HG03439 (cell line): ENCODE measurements around the gene UBTD1.

Experiments
- ATAC-seq: cut with Tn5 transposase; IDR thresholded peaks from one replicate; pipeline ENCODE4 v1.9.1; 2021; ENCODE audit warnings: mild to moderate bottlenecking, moderate library complexity; ENCODE audit not compliant: unreplicated experiment

Gene UBTD1

GRCh38 chr10:97607095-97607636 lies 108.4 kb downstream of the UBTD1 start:
- no peak for ATAC-seq

DNA sequence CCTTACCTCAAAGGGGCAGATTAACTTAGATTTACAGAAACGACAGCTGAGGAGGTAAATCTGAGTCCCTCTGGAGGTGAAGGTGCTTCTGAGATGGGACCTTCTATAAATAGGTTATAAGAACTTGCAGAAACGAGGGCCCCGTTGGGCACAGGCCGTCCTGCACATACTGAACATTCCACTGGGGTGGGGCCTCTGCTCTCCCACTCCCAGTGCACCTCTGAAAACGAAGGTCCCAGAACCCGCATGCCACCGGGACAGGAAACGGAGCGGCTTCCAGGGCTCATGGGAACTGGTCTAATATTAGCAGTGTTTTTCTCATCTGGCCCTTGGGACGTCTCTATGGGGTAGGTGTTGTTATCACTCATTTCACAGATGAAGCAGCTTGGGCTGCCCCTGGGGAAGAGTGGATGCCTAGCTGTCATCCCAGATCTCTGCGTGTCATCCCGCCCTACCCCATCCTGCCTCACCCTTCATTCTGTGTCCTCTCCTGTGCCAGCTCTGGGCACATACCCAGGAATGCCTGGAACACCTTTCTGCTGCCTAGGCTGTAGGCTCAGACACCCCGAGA lies 110.4 kb downstream of the UBTD1 start:
- ATAC-seq, result no peak

DNA sequence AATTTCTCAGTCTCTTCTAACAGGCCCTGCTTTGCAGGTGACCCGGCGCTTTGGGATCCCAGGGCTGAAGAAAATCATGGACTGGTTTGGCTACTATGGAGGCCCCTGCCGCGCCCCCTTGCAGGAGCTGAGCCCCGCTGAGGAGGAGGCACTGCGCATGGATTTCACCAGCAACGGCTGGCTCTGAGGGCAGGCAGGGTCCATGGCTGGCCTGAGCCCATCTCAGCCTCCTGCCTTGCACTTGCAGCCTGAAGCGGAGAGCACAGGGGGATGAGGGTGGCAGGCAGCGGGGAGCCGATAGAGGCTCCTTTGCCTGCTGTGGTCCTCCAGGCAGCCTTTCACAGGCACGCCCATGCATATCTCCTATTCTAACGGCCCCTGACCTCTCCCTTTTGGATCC lies 112.7 kb downstream of the UBTD1 start:
- no peak for ATAC-seq

- ATAC-seq, result no peak
Measured at GRCh38 chr10:97612386-97612785, 113.7 kb downstream of the UBTD1 start.

DNA sequence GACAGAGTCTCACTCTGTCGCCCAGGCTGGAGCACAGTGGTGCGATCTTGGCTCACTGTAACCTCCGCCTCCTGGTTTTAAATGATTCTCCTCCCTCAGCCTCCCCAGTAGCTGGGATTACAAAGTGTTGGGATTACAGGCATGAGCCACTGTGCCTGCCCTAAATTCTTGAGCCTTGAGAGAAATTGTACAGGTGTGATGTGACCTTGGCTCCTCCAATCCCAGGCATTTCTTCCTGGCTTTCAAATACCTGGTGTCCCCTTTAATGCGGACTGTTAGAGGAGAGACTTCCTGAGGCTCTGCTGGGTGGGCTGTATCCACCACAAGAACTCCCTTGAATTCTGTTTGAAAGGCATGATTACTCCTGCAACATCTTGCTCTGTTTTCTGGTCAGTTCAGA lies 119.6 kb downstream of the UBTD1 start:
- no peak for ATAC-seq

DNA sequence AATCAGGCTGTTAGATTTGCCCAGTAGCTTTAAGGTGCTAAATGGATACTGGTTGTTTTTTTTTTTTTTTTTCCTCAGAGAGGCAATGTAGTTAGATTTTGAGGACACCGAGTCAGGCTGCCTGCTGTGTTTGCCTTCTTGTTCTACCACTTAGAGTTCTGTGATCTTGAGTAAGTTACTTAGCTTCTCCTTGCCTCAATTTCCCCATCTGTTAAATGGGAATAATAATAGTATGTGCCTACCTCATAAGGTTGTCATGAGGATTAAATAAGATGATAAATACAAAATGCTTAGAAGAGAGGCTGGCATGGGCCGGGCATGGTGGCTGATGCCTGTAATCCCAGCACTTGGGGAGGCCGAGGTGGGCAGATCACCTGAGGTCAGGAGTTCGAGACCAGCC lies 120.0 kb downstream of the UBTD1 start:
- ATAC-seq, result no peak
